Smooth muscle cell (in vitro differentiated cells): ENCODE data around the gene TTI1. TPM values are rescaled to one million over a fixed set of nuclear protein-coding genes. Genes with fewer than 3 reads are reported as not detected.

Source experiments
- DNase-seq: peaks from one replicate; lab custom pipeline; 2025; ENCODE audit not compliant: unreplicated experiment; lab: John Stamatoyannopoulos, UW
- H2AFZ ChIP-seq: fragments of 200-600 bp; sonication (generic); 2 replicates; pipeline ENCODE4 v1.6.0; 2016; ENCODE audit warnings: antibody characterized with exemption, low read depth, mild to moderate bottlenecking
- H3F3A ChIP-seq: fragments of 200-600 bp; sonication (generic); 2 replicates; pipeline ENCODE4 v1.6.0; 2017; ENCODE audit warnings: antibody characterized with exemption, low read depth
- H3K27ac ChIP-seq: fragments of 200-600 bp; sonication (generic); 2 replicates; pipeline ENCODE4 v1.5.1; 2016; ENCODE audit warnings: low read depth, mild to moderate bottlenecking
- H3K27me3 ChIP-seq: fragments of 200-600 bp; sonication (generic); 2 replicates; pipeline ENCODE4 v1.6.1; 2016; ENCODE audit warnings: low read depth, mild to moderate bottlenecking
- H3K36me3 ChIP-seq: fragments of 200-600 bp; sonication (generic); 2 replicates; pipeline ENCODE4 v1.5.1; 2016; ENCODE audit warnings: low read depth
- H3K4me1 ChIP-seq: fragments of 200-600 bp; sonication (generic); 2 replicates; pipeline ENCODE4 v1.5.1; 2016; ENCODE audit warnings: low read depth
- H3K4me2 ChIP-seq: fragments of 200-600 bp; sonication (generic); 2 replicates; pipeline ENCODE4 v1.6.0; 2016; ENCODE audit warnings: mild to moderate bottlenecking
- H3K4me3 ChIP-seq: fragments of 200-600 bp; sonication (generic); 2 replicates; pipeline ENCODE4 v1.5.1; 2016; ENCODE audit warnings: mild to moderate bottlenecking
- H3K79me2 ChIP-seq: fragments of 200-600 bp; sonication (generic); 2 replicates; pipeline ENCODE4 v1.6.0; 2016; ENCODE audit warnings: low read depth, mild to moderate bottlenecking
- H3K9ac ChIP-seq: fragments of 200-600 bp; sonication (generic); 2 replicates; pipeline ENCODE4 v1.6.0; 2016; ENCODE audit warnings: low read depth
- H3K9me3 ChIP-seq: fragments of 200-600 bp; sonication (generic); replicated peaks from 2 replicates; pipeline ENCODE4 v1.5.1; 2016; ENCODE audit warnings: low read depth
- H4K20me1 ChIP-seq: fragments of 200-600 bp; sonication (generic); 2 replicates; pipeline ENCODE4 v1.6.0; 2016; ENCODE audit warnings: low read depth
- CTCF ChIP-seq: fragments of 200-600 bp; sonication (generic); IDR thresholded peaks from 2 replicates; pipeline ENCODE4 v1.5.1; 2017; ENCODE audit warnings: borderline replicate concordance, mild to moderate bottlenecking, antibody characterized with exemption; ENCODE audit not compliant: insufficient read depth, poor library complexity, severe bottlenecking
- WGBS: methylation state at CpG from one replicate; pipeline ENCODE4 v1.1.7; 2016; ENCODE audit warnings: low lambda C conversion rate; 5-methylcytosine and 5-hydroxymethylcytosine counted together
- polyA plus RNA-seq: library from polyadenylated mRNA; unstranded; fragments of >200 nt; fragmentation: Nextera tagmentation; extraction: Ambion mirVana; gene quantifications from 2 replicates; pipeline ENCODE4 v1.2.1, GENCODE V29; 2016
- total RNA-seq: library from RNA; depleted of rRNA; stranded (reverse); fragments of >200 nt; gene quantifications from 2 replicates; pipeline ENCODE4 v1.2.3, GENCODE V29; 2014

TTI1 gene
- total and polyA plus RNA-seq, 2 experiments from 2014 or later = 17.0 to 20.0 TPM

DNA sequence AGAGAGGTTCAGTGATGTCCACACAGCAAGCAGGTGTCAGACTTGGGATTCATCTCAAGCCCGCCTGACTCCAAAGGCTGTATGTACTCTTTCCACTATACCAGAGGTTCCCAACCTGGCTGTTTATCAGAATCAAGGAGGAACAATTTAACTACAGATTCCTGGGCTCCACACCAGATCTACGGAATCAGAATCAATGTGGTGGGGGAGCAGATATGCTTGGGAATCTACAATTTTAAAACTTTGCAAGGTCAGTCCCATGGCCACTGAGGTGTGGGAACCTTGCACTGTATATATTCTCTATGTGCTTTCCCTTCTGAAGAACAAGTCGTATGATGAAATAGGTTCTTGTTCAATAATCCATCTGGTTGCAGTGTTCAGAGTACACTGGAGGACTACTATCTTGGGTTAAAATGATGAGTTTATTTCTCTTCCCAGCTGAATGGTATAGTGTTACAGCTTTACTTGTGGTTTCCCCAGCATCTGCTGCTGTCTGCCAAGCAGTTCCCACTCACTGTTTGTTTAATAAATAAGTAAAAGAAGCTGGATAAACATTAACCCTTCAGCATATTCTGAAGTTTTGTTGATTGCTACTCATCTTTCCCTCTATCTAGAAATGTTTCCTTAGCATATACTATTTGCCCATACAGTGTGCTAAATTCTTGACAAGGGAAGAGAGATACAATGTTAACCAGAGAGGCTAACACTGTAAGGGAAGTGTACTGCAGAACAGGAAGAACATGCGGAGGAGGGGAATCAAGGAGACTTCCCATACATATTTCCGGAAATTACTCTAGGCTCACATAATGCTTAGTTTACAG, 9.9 kb downstream of the TTI1 start:
- Histone ChIP-seq H3F3A (peaks cover 12% of the 10 kb centered on the region), H3K9ac (no peak overlapping the region), H3K36me3 (peaks cover 10% of the 10 kb centered on the region), H3K4me3 (no peak overlapping the region), H3K4me1 (no peaks in the 10 kb centered on the region), H3K79me2 (peaks cover 79% of the 10 kb centered on the region), H4K20me1 (peaks cover 12% of the 10 kb centered on the region), H3K4me2 (peak overlapping the region; percentile 65), H2AFZ (no peak overlapping the region), H3K9me3 (peaks cover 2% of the 10 kb centered on the region), H3K27me3 (no peaks in the 10 kb centered on the region), H3K27ac (peak overlapping the region; percentile 73)
- 59% methylated on average over 5 of the region's 5 CpGs for WGBS
- DNase-seq = no peak
- TF ChIP-seq CTCF = no peak

DNA sequence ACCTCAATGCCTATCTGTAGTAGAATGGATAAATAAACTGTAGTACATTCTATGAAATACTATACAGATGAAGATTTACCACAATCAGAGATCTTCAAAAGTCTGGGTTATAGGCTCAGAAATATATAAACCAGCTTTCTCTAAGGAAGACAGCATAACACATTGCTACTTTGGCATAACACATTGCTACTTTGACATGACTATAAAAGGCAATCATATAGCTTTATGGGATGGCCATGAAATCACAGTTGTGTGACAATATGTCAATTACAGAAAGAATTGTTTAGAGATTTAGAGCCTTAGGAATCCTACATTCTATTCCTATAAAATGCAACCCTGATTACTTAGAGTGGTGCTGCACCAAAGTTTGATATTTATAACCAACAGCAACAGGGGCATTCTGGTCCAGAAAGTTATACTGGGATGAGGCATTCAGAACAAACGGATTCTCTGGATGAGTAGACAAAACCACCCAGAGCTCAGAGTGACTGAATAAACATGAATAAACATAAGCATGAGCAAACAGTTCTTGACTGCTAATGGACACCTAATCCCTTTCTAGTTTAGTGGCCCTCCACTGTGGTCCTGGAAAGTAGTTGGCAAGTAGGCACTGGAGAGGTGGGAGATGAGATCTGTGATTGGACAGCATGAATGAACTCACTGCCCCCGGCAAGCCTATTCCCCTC, 12.0 kb downstream of the TTI1 start:
- Histone ChIP-seq H3K4me1 (no peaks in the 10 kb centered on the region), H3K36me3 (peaks cover 23% of the 10 kb centered on the region), H3K27ac (no peak overlapping the region), H3K4me2 (no peak overlapping the region), H3K4me3 (no peak overlapping the region), H3K27me3 (no peaks in the 10 kb centered on the region), H3F3A (peaks cover 12% of the 10 kb centered on the region), H2AFZ (no peak overlapping the region), H3K9me3 (peaks cover 16% of the 10 kb centered on the region), H3K9ac (no peak overlapping the region), H3K79me2 (peaks cover 72% of the 10 kb centered on the region), H4K20me1 (peaks cover 6% of the 10 kb centered on the region)
- no peak for DNase-seq
- WGBS = 84% methylated on average over 2 of the region's 2 CpGs
- TF ChIP-seq CTCF = no peak

- H3K4me2 ChIP-seq = no peak overlapping the region
- H3K79me2 ChIP-seq = peaks cover 68% of the 10 kb centered on the region
- no peak overlapping the region for H3K27ac ChIP-seq
- peaks cover 23% of the 10 kb centered on the region for H3K36me3 ChIP-seq
- peaks cover 16% of the 10 kb centered on the region for H3K9me3 ChIP-seq
- DNase-seq = no peak
- H3F3A ChIP-seq = peaks cover 10% of the 10 kb centered on the region
- no peak overlapping the region for H3K9ac ChIP-seq
- H3K4me3 ChIP-seq = no peak overlapping the region
- WGBS = 100% methylated on average over 2 of the region's 2 CpGs
- TF ChIP-seq CTCF = no peak
- no peaks in the 10 kb centered on the region for H3K27me3 ChIP-seq
- no peaks in the 10 kb centered on the region for H3K4me1 ChIP-seq
- peaks cover 22% of the 10 kb centered on the region for H4K20me1 ChIP-seq
- H2AFZ ChIP-seq = no peak overlapping the region
Observed at GRCh38 chr20:38018385-38018784, 14.9 kb downstream of the TTI1 start.
